Measurements from ENCODE around the gene ELP4.
"Not testable (repeated sequence)": the region's sequence is repeated elsewhere in the genome, so short reads cannot be mapped to it uniquely, and the experiment has no call there.

Gene ELP4

GRCh38 chr11:31558001-31558400, 48.4 kb downstream of the ELP4 start:
- DNase-seq: no peak

- no peak for DNase-seq
Observed at GRCh38 chr11:31560842-31561476, 51.4 kb downstream of the ELP4 start.

- not testable (repeated sequence) for DNase-seq
Observed at GRCh38 chr11:31564517-31564916, 55.0 kb downstream of the ELP4 start.

GRCh38 chr11:31574133-31574532, 64.6 kb downstream of the ELP4 start:
- DNase-seq: not testable (repeated sequence)

- DNase-seq: not testable (repeated sequence)
Observed at GRCh38 chr11:31575764-31576163, 66.2 kb downstream of the ELP4 start.

- not testable (repeated sequence) for DNase-seq
Observed at GRCh38 chr11:31579412-31579811, 69.8 kb downstream of the ELP4 start.

GRCh38 chr11:31582697-31583096, 73.1 kb downstream of the ELP4 start:
- DNase-seq: no peak

GRCh38 chr11:31598454-31598853, 88.9 kb downstream of the ELP4 start:
- no peak for DNase-seq

GRCh38 chr11:31601635-31602282, 92.2 kb downstream of the ELP4 start:
- no peak for DNase-seq

GRCh38 chr11:31606893-31607292, 97.3 kb downstream of the ELP4 start:
- DNase-seq: no peak

GRCh38 chr11:31607914-31608313, 98.3 kb downstream of the ELP4 start:
- DNase-seq: no peak

- DNase-seq: no peak
Observed at GRCh38 chr11:31608995-31609394, 99.4 kb downstream of the ELP4 start.

GRCh38 chr11:31610544-31610943, 101.0 kb downstream of the ELP4 start:
- no peak for DNase-seq

- DNase-seq: no peak
Observed at GRCh38 chr11:31617246-31617645, 107.7 kb downstream of the ELP4 start.

- DNase-seq: no peak
Observed at GRCh38 chr11:31619980-31620379, 110.4 kb downstream of the ELP4 start.

- DNase-seq: no peak
Observed at GRCh38 chr11:31620434-31620833, 110.9 kb downstream of the ELP4 start.

GRCh38 chr11:31625868-31626267, 116.3 kb downstream of the ELP4 start:
- no peak for DNase-seq

- DNase-seq: no peak
Observed at GRCh38 chr11:31628111-31628510, 118.5 kb downstream of the ELP4 start.

GRCh38 chr11:31636983-31637382, 127.4 kb downstream of the ELP4 start:
- no peak for DNase-seq

- no peak for DNase-seq
Observed at GRCh38 chr11:31640611-31641010, 131.0 kb downstream of the ELP4 start.

- no peak for DNase-seq
Observed at GRCh38 chr11:31641477-31642062, 132.0 kb downstream of the ELP4 start.

- DNase-seq: no peak
Observed at GRCh38 chr11:31643857-31644256, 134.3 kb downstream of the ELP4 start.

GRCh38 chr11:31645747-31646146, 136.2 kb downstream of the ELP4 start:
- DNase-seq: no peak

- DNase-seq: no peak
Observed at GRCh38 chr11:31646216-31646615, 136.6 kb downstream of the ELP4 start.
